ENCODE data around the gene SHC4.
"Not testable (repeated sequence)": the region's sequence is repeated elsewhere in the genome, so short reads cannot be mapped to it uniquely, and the experiment has no call there.

Gene SHC4

DNA sequence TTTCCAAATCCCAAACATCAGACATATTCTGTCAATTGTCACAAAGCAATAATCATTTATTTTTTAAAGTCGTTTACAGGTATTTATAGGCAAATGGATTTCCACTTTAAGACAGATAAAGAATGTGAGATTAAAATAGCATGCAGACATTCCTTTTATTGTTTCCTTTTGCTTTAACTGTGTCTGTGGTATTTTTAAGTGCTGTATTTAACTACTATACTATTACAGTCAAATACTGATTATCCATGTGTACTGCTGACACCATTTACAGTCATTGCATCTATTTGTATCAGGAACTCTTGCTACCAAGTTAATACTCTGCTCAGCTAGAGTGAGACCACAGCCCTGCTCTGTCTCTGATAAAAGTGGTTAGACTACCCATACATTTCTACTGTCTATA lies 140.0 kb downstream of the SHC4 start:
- H3K4me3 ChIP-seq (ENCODE audit: low read length): no peak overlapping the region
- DNase-seq (ENCODE audit: low read depth, low spot score): no peak

DNA sequence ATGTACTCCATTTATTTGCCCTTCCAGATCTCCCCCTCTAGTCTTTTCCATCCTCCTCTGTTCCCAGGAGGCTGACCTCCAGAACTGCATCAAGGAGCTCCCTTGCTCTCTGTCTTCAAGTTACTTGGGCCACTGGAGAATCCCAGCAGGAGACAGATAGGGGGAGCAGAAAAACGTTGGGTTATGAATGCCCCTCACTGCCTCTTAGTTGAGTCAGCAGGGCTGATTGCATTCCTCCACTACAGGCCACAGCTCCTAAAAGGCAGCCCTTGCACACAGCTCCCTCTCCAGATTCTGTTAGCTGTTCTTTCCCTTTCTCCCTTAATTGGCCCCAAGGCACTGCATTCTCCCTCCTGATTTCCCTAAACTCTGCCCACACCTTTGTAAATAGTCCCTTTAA lies 140.5 kb downstream of the SHC4 start:
- H3K4me3 ChIP-seq (ENCODE audit: low read length): no peak overlapping the region
- DNase-seq (ENCODE audit: low read depth, low spot score): no peak

DNA sequence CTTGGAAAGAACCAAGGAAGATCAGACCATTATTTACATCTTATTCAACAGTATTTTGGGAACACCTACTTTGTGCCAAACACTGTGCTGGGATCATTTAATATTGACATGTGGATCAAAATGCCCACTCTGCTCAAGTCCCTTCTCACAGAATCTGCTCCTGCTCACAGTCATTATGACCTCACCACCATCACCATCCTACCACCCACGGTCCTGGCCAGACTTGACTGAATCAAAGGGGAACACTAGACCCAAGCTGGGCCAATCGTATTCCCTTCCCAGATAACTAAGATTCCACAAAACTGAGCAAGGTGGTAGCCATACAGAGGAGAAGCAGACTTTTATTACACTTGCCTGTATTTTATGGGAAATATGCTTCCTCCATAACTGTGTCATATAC lies 149.4 kb downstream of the SHC4 start:
- DNase-seq (ENCODE audit: low read depth, low spot score): no peak
- H3K4me3 ChIP-seq (ENCODE audit: low read length): no peak overlapping the region

DNA sequence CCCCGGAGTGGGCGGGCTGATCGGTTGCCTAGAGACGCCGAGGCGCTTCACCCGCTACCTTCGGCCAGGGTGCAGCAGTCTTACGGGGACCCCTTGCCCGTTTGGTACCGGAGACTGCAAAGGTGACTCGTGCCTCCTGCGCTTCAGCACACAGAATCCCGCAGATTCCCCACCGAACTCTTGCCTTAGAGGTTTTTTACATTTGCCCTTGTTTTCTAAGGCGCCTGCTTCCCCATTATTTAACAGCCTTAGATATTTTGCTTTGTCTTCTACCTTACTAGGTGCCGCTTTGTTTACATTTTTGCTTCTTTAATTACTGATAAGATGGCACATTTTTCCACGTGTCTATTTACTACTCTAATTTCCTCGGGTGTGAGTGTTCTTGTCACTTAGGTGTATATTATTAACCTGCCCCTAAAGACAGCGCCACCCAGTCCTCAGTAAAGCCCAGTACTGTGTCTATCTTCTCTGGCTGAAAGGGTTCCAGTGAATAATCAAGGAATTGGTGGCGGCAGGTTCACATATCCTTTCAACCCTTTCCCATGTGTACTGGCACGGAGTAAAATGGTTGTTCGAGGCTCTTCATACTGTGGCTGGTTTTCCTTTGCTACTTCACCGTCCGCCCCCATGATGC lies 152.3 kb downstream of the SHC4 start:
- no peak for DNase-seq (ENCODE audit: low read depth, low spot score)
- H3K4me3 ChIP-seq (ENCODE audit: low read length): peak overlapping the region; percentile 78

DNA sequence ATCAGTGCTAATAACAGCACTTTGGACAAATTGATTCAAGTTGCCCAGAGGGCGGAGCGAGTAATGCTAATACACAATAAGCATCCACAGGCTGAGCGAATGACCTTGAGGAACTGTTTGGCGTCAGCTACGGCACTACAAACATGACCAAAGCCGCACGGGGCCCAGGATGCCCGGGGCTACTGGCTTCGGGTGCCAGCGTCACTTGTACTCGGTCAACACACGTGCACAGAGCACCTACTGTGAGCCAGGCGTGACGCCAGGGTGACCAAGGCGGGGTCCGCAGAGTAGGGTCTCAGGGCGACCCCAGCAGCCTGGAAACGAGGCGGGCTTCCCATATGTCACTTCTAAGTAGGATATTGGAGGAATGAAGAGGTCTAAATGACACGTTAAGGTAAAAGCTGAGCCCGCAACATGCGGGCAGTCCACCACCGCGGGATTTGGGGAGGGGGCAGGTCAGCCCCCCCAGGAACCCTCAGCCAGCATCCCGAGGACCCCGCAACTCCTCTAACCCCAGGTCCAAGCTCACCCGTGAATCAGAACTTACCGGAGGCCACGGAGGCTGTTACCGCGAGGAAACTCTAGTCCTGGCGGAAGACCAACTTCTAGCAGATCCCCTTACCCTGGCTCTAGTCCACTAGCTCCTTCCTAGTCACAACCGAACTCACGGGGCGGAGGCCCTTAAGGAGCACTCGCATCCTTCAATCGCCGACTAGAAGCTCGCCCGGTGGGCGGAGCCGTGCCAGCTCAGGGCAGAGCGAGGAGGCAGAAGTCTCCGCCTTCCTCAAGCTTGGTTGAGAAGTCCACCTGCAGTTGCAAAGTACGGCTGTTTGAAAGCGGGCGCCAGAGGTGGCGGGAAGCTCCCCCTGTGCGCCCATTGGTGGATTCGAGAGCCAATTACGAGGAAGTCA lies 153.1 kb downstream of the SHC4 start, which contains the start of gene CEP152:
Gene CEP152, minus strand, starts transcription at position 656 of the 911 bp plus-strand sequence. CDS start 5,420 bp downstream, outside the sequence.
- peak within 1 kb of the TSS; percentile 95 for H3K4me3 ChIP-seq (ENCODE audit: low read length)
- peak; percentile 100 for DNase-seq (ENCODE audit: low read depth, low spot score)

DNA sequence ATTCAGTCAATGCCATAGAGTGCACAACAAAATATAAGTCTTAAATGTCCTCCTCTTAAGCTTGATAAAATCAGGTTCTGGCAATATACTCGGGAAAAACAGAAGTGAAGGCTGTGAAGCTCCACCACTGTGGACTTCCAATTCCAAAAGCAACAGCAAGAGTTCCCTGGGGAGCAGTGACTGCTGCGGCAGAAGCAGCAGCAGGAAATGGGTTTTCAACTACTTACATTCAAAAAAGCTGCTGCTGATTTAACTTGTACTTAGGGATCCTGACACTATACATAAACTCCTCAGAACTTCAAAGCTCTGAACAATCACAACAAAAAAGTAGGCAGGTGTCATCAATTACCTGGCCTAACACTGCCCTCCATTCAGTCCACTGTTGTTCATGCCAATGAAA lies 157.6 kb downstream of the SHC4 start:
- no peak overlapping the region for H3K4me3 ChIP-seq (ENCODE audit: low read length)
- DNase-seq (ENCODE audit: low read depth, low spot score): no peak

DNA sequence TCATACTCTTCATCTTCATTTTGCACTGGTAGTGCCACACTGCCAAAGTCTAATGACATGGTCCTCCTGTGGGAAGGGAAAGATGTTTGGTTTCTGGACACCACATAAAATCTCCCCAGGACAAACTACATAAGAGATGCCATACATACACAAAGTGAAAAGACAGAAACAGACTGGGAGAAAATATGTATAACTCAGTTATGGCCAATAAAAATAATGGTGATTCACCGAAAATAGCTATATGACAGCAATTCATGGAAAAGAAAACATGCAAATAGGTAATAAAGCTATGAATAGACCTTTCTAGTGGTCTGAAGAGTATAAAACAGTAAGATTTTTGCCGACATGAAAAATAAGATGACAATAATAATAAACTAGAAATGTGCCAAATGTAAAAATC lies 158.1 kb downstream of the SHC4 start:
- no peak for DNase-seq (ENCODE audit: low read depth, low spot score)
- no peak overlapping the region for H3K4me3 ChIP-seq (ENCODE audit: low read length)

DNA sequence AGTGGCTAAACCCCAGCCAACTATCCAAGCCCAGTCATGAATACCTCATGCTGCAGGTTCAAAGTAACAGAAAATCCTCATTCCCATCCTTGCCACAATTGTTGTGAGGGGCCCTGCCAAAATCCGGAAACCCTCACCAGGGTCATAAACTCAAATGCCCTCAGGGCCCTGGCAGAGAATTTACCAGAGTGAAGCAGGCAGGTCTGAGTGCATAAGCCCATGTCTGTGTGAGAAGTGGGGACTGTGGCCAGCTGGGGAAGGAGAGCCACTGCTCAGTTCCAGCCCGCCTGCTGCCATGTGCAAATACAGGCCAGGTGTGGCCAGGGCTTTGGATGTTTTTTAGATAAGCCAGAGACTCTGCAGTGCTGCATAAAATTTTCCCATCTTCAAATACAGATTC lies 159.8 kb downstream of the SHC4 start:
- H3K4me3 ChIP-seq (ENCODE audit: low read length): no peak overlapping the region
- DNase-seq (ENCODE audit: low read depth, low spot score): no peak

DNA sequence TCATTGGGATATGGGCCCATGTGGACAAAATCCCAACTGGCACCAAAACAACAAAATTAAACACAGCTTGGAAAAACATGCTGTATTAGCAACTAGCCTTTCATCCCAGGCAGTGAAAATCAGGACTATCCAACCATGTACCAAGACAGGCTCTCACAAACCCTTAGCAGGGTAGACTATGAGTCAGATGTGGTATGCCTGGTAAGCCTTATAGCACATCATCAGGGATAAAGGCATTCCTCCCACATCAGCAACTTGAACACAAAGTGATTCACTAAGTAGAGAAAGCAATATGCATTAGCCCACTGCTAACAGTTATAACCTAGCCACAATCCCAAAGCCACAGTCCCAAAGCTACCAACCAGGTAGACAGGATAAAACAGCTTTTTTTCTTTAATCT lies 160.9 kb downstream of the SHC4 start:
- DNase-seq (ENCODE audit: low read depth, low spot score): no peak
- H3K4me3 ChIP-seq (ENCODE audit: low read length): no peak overlapping the region

DNA sequence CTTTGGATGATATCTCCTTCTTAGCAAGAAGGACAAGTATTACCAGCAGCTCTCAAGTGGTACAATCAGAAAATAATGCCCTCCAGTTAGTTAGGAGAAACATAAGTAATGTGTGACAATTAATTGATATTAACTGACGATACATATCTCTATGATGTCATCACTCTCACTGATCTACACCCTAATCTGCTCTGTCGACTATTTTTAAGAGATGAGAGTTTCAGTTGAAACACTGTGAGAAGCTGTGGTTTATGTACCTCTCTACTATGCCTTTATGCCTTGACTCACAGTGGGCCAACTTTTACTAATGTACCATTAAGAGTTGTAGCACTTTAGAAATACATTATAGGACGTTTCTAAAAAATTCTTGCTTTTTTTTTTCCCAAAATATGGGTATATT lies 161.5 kb downstream of the SHC4 start:
- no peak overlapping the region for H3K4me3 ChIP-seq (ENCODE audit: low read length)
- DNase-seq (ENCODE audit: low read depth, low spot score): no peak

DNA sequence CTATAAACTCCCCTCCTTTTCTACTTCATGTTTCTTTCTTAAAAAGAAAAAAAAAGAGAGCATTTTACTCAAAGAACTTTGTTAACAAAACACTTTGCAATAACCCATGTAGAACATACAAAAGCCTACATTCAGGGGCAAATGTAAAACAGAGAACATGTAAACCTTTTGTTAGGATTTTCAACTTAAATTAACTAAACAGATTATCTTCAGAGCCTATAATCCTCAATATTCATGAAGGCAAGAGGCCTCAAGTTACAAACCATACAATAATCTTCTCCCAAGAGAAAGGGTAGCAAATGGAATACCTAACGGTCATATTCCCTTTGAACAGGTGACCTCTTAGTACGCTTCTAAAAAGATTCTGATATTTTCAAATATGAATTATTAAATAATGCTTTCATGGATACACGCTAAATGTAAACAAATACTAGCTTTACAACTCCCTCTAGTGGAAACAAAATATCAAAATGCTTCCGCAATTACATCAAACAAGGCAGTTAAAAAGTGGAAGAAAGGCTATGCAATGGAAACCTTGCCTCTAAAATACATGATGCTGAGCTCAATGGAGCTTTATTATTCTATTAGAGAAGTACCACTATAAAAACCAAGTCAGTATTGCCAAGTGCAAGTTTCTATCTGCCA lies 162.8 kb downstream of the SHC4 start:
- H3K4me3 ChIP-seq (ENCODE audit: low read length): no peak overlapping the region
- peak; percentile 28 for DNase-seq (ENCODE audit: low read depth, low spot score)

DNA sequence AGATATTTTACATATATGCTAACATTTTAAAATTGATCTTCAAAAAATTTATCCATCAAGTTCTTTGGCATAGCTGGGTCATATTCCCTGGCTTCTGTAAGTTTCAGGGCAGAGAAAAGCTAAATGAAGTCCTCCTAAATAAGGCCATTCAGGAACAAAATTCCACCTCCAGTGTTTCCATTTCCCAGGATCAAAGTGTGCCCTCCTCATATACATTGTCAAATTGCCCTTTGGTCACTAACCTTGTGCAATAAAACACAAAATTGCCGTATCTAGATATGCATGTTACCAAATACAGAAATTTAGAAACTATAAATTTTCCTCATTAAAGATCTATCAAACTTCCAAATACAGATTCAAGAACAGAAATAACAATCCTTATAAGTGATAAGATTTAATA lies 163.5 kb downstream of the SHC4 start:
- DNase-seq (ENCODE audit: low read depth, low spot score): no peak
- no peak overlapping the region for H3K4me3 ChIP-seq (ENCODE audit: low read length)

DNA sequence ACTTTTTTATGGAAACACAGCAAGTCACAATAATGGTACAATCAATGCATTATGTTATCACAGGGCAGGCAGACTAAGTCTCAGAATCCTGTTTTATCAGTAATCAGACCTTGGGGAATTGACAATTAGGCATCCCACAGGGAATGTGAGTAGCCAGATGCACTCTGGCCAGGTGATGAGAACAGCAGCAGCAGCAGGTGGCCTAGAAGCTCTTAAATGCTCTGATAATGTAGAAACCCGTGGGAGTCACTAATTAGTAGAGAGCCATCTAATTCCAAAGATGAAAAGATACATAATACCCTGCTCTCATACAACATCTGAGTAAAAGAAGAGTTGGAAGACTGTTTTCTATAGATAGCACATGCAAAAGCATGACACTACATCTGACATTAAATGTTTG lies 165.4 kb downstream of the SHC4 start:
- no peak overlapping the region for H3K4me3 ChIP-seq (ENCODE audit: low read length)
- no peak for DNase-seq (ENCODE audit: low read depth, low spot score)

DNA sequence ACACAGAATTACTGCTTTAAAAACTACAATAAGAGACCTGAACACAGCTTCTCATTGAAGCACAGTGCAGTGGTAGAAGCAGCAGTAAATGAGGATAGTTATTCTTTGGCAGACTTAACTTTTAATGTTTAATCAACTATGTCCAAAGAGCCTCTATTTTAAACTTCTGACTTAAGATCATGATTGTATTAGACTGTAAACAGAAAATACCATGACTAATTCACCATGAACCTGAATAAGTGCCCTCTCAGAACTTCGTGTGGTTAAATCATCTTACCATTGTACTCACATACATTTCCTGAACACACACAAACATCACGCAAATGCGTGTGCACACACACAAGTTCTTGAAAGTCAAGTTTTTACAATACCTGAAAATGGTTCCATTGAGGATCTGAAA lies 166.8 kb downstream of the SHC4 start:
- DNase-seq (ENCODE audit: low read depth, low spot score): no peak
- H3K4me3 ChIP-seq (ENCODE audit: low read length): no peak overlapping the region

DNA sequence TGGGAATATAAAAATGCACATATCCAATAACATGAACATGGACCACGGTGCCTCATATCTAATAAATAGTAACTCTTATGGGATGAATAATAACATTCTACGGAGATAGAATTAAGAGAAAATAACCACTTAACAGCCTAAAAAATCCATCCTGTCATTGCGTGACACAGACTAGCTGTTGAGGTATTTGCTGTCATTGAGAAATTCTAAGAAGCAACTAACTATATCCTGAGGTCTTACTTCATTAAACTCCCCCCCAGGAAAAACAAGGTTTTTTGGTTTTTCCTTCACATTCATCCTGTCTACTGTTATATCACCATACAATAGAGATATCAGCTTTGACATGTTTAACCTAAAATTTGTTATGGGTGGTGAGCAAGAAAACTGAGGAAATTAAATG lies 167.2 kb downstream of the SHC4 start:
- H3K4me3 ChIP-seq (ENCODE audit: low read length): no peak overlapping the region
- no peak for DNase-seq (ENCODE audit: low read depth, low spot score)

DNA sequence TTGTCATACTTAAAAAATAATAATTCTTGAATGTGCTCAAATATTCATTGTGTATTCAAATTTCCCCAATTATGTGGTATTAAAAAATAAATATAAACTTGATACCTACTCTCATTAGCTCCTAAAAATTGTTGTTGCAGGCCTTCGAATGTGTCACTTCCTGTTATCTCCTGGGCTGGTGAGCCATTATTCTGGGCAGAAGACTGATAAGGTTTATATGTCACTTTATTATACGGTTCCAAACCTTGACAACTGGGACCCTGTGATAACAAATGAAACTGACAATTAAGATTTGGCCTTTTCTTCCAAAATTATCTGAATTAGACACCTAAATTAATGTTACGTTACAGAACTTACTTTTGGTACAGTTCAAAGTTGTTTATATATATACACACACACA lies 167.8 kb downstream of the SHC4 start:
- no peak overlapping the region for H3K4me3 ChIP-seq (ENCODE audit: low read length)
- DNase-seq (ENCODE audit: low read depth, low spot score): no peak

DNA sequence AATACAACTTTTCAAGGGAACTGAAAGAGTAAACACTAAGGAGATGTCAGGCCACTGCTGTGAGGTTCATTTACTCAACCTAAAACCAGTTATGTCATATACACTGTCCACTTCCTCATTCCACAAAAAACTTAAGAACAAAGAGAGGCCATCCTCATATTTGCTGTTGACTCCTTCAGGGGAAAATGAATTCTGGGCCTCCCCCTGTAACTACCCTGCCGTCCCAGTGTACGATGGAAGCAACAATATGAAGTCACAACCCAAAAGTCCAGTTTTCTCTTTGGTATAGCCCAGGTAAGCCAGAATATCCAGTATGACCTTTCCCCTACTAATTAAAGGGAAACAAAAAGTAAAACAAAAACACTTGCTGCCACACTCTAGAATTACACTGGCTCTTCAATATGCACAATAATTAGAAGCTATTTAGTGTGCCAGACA lies 169.0 kb downstream of the SHC4 start:
- no peak for DNase-seq (ENCODE audit: low read depth, low spot score)
- no peak overlapping the region for H3K4me3 ChIP-seq (ENCODE audit: low read length)

DNA sequence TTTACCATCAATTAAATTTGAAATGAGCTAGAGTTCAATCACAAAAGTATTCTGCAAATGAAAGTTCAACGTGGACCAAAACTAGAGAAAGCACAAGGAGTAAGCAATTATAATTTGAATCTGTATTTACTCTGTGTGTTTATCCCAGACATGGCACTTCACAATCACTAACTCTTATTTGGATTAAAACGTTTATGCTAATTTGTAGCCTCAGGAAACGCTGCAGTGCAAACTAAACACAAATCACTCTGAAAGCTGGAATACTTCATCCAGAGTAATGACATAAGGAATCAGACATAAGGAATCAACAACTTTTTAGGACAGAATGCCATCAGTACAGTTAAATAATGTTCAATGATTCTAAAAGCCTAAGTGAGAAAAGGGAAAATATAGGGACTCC lies 171.3 kb downstream of the SHC4 start:
- no peak overlapping the region for H3K4me3 ChIP-seq (ENCODE audit: low read length)
- DNase-seq (ENCODE audit: low read depth, low spot score): no peak

DNA sequence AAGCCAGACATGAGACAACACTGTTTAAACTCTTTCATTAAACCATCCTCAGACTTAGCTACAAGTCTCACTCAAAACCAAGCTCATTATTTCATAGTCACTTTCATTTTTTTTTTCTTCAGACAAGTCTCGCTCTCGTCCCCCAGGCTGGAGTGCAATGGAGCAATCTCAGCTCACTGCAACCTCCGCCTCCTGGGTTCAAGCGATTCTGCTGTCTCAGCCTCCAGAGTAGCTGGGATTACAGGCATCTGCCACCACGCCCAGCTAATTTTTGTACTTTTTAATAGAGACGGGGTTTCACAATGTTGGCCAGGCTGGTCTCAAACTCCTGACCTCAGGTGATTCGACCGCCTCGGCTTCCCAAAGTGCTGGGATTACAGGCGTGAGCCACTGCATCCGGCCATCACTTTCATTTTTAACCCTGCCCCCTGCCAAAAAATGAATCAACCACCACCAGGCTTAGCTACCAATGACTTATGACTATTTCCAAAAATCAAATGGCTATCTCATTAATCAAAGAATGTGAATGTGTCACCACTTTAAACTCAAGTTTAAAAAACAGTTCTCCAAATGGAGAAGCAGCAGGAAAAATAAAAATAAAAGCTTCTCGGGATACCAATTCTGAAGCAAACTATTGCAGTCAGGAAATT lies 173.1 kb downstream of the SHC4 start:
- H3K4me3 ChIP-seq (ENCODE audit: low read length); DNase-seq (ENCODE audit: low read depth, low spot score): not testable (repeated sequence)

DNA sequence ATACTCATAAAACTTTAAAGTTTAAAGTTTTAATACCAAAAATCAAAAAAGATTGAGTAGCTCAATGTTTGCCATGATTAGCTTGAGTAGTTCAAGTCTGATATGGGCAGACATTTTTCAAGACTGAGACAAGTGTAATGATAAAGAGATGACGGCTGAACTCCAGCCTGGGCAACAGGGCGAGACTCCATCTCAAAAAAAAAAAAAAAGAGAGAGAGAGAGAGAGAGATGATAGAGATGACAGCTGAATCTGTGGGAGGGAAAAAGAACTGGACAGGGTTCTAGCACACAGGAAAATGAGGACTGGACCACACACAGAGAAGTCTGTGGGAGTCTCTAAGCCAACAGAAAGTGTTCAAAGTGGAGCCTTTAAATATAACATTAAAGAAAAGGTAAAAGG lies 178.0 kb downstream of the SHC4 start:
- H3K4me3 ChIP-seq (ENCODE audit: low read length): no peak overlapping the region
- no peak for DNase-seq (ENCODE audit: low read depth, low spot score)

All from Jurkat, Clone E6-1 (cell line).